Hepatocyte (in vitro differentiated cells): ENCODE measurements around the gene CD70.

Experiments
- EZH2phosphoT487 ChIP-seq: fragments of 200-600 bp; sonication (generic); IDR thresholded peaks from one replicate; pipeline ENCODE4 v1.6.1; 2018; ENCODE audit warnings: antibody characterized with exemption, mild to moderate bottlenecking, low read depth, moderate library complexity; ENCODE audit not compliant: unreplicated experiment, severe bottlenecking
- TF ChIP-seq, protein P1 (sequence below): fragments of 200-600 bp; sonication (generic); IDR thresholded peaks from 2 replicates; pipeline ENCODE4 v1.5.1; 2016; ENCODE audit warnings: antibody characterized with exemption, mild to moderate bottlenecking; ENCODE audit not compliant: poor library complexity

DNA sequence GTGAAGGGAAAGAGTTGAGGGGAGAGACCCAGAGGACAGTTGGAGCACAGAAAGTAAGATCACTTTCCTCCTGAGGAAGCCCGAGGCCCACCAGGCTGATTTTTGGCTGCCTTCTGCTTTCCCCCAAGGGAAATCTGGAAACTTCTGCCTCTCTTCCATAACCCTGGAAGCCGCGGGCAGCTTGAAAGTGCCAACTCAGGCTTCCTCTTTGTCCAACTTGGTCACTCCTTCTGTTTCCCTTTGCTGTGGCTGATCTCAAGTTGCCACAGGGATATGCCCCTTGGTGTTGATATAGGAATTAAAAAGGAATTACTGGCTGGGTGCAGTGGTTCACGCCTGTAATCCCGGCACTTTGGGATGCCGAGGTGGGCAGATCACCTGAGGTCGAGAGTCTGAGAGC lies 5.7 kb upstream of the CD70 start:
- TF ChIP-seq, protein P1, sequence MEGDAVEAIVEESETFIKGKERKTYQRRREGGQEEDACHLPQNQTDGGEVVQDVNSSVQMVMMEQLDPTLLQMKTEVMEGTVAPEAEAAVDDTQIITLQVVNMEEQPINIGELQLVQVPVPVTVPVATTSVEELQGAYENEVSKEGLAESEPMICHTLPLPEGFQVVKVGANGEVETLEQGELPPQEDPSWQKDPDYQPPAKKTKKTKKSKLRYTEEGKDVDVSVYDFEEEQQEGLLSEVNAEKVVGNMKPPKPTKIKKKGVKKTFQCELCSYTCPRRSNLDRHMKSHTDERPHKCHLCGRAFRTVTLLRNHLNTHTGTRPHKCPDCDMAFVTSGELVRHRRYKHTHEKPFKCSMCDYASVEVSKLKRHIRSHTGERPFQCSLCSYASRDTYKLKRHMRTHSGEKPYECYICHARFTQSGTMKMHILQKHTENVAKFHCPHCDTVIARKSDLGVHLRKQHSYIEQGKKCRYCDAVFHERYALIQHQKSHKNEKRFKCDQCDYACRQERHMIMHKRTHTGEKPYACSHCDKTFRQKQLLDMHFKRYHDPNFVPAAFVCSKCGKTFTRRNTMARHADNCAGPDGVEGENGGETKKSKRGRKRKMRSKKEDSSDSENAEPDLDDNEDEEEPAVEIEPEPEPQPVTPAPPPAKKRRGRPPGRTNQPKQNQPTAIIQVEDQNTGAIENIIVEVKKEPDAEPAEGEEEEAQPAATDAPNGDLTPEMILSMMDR: no peak
- TF ChIP-seq EZH2phosphoT487: no peak
